Vagina (tissue), 2 donors: ENCODE results near the gene COL7A1. TPM values are rescaled to one million over a fixed set of nuclear protein-coding genes. Genes with fewer than 3 reads are reported as not detected.

Experiments
- DNase-seq, 2 donors: peaks; one replicate each; pipeline ENCODE4 v3.0.0-alpha.2; 2017; ENCODE audit errors: extremely low spot score in 2 of 2
- H3K27ac ChIP-seq: fragments of 200-600 bp; sonication (generic); one replicate; pipeline ENCODE4 v1.5.1; 2019
- H3K27me3 ChIP-seq: fragments of 200-600 bp; sonication (generic); one replicate; pipeline ENCODE4 v1.5.1; 2019
- H3K36me3 ChIP-seq, 2 donors: fragments of 200-600 bp; sonication (generic); one replicate each; pipeline ENCODE4 v1.5.1; 2017 to 2019
- H3K4me1 ChIP-seq: fragments of 200-600 bp; sonication (generic); one replicate; pipeline ENCODE4 v1.5.1; 2019
- H3K4me3 ChIP-seq, 2 donors: fragments of 200-600 bp; sonication (generic); 1 replicate in 1 of 2; 2 replicates in 1 of 2; pipeline ENCODE4 v1.5.1; 2016 to 2019
- H3K9me3 ChIP-seq: fragments of 200-600 bp; sonication (generic); one replicate; pipeline ENCODE4 v1.5.1; 2019
- POLR2A ChIP-seq, 2 donors: fragments of 450-650 bp; IDR thresholded peaks; one replicate each; pipeline ENCODE4 v1.6.1; 2017; ENCODE audit warnings: antibody characterized with exemption in 2 of 2, mild to moderate bottlenecking in 2 of 2, moderate library complexity in 2 of 2
- POLR2AphosphoS5 ChIP-seq, 2 donors: sonication (generic); formaldehyde crosslinking; IDR thresholded peaks; one replicate each; pipeline ENCODE4 v1.9.0; 2017; ENCODE audit warnings: antibody characterized with exemption in 2 of 2, mild to moderate bottlenecking in 2 of 2, low read depth in 1 of 2; ENCODE audit not compliant: insufficient read depth in 1 of 2
- intact Hi-C: fragments of 100-400 bp; cut with DNase I; formaldehyde crosslinking; loops from one replicate; pipeline ENCODE4 v1.15.1; 2023
- microRNA counts, 2 donors: library from miRNA; unstranded; fragments of <30 nt; microRNA quantifications; one replicate each; lab custom pipeline; 2016 to 2017
- microRNA-seq: library from miRNA; unstranded; fragments of <30 nt; microRNA quantifications from one replicate; pipeline ENCODE4, GENCODE V29; 2017; ENCODE audit warnings: borderline number of aligned reads, borderline replicate concordance
- small RNA-seq: library from RNA; depleted of rRNA; stranded (forward); fragments of <200 nt; gene quantifications from one replicate; pipeline ENCODE3, GENCODE V24; 2016
- total RNA-seq: library from RNA; depleted of rRNA; stranded (reverse); fragments of >200 nt; gene quantifications from one replicate; pipeline ENCODE4 v1.2.3, GENCODE V29; 2016
- TF ChIP-seq, protein P1 (sequence below), 3 experiments: fragments of 450-650 bp in 2 of 3; fragments of 200-600 bp in 1 of 3; sonication (generic) in 1 of 3; IDR thresholded peaks; one replicate each; pipeline ENCODE4 v1.5.1; 2017 to 2019; ENCODE audit warnings: antibody characterized with exemption in 3 of 3, mild to moderate bottlenecking in 2 of 3, moderate library complexity in 2 of 3

The COL7A1 gene
- total RNA-seq, 1 donor from 2014 or later = 148 TPM

DNA sequence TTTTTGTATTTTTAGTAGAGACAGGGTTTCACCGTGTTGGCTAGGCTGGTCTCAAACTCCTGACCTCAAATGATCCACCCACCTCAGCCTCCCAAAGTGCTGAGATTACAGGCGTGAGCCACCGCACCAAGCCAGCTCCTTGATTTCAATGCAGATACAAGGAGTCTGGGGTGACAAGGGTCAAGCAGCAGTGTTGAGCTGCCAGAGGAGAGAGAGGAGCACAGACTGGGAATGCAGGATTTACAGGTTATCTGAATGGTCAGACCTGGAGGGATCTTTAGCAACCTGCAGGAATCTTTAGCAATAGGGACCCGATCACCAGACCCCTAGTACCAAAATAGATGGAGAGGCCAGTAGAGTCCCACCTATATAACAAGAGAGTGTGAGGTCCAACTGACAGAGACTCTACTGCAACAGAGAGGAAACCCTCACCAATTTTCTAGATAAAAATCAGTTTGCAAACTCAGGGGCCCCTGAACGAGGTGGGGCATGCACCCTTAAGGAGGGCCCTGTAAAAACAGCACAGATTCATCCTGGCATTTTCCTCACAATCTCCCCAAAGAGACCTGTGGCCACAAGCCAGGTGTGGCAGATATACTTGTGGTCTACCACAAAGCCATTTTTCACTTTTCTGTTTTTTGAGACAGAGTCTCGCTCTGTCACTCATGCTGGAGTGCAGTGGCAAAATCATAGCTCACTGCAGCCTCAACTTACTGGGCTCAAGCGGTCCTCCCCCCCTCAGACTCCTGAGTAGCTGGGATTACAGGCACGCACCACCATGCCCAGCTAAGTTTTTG, 80.5 kb downstream of the COL7A1 start:
- H3K4me1 ChIP-seq = no peaks in the 10 kb centered on the region
- no peaks in the 10 kb centered on the region for H3K27me3 ChIP-seq
- intact Hi-C loops = no loop called here
- H3K27ac ChIP-seq = no peak overlapping the region
- H3K4me3 ChIP-seq = no peak overlapping the region
- H3K9me3 ChIP-seq = no peaks in the 10 kb centered on the region
- TF ChIP-seq POLR2A (IDR thresholded peaks at IDR 0.05) (no peak), POLR2AphosphoS5 (IDR thresholded peaks at IDR 0.05; ENCODE audit: insufficient read depth in 1 of 2, low read depth in 1 of 2) (no peak)
- TF ChIP-seq, protein P1, sequence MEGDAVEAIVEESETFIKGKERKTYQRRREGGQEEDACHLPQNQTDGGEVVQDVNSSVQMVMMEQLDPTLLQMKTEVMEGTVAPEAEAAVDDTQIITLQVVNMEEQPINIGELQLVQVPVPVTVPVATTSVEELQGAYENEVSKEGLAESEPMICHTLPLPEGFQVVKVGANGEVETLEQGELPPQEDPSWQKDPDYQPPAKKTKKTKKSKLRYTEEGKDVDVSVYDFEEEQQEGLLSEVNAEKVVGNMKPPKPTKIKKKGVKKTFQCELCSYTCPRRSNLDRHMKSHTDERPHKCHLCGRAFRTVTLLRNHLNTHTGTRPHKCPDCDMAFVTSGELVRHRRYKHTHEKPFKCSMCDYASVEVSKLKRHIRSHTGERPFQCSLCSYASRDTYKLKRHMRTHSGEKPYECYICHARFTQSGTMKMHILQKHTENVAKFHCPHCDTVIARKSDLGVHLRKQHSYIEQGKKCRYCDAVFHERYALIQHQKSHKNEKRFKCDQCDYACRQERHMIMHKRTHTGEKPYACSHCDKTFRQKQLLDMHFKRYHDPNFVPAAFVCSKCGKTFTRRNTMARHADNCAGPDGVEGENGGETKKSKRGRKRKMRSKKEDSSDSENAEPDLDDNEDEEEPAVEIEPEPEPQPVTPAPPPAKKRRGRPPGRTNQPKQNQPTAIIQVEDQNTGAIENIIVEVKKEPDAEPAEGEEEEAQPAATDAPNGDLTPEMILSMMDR (IDR thresholded peaks at IDR 0.05) = no peak
- no peak for DNase-seq
- no peaks in the 10 kb centered on the region for H3K36me3 ChIP-seq

MicroRNAs within 50 kb of the gene (microRNA counts, 767-probe panel; counts per million panel counts)
- microRNA hsa-miR-711 (lab: Ali Mortazavi, UCI) = 238 to 261 counts per million in 2 donors

Small RNAs within 50 kb of the gene (microRNA-seq; reads per million reads assigned to microRNA genes)
- gene MIR4793 (not detected), gene MIR6823 (not detected), gene MIR711 (not detected)

Small RNAs within 50 kb of the gene (small RNA-seq; reads per million reads assigned to genes)
- gene MIR6823 = not detected

Other genes starting within 250 kb of the COL7A1 start
- gene FBXW12, start 223.1 kb downstream of the COL7A1 start, total RNA-seq = not detected
- 257 TPM for gene PLXNB1, start 165.2 kb downstream of the COL7A1 start, total RNA-seq
- 11.5 TPM for gene CCDC51, start 155.2 kb downstream of the COL7A1 start, total RNA-seq
- 251 TPM for gene TMA7, start 155.1 kb downstream of the COL7A1 start, total RNA-seq
- gene ATRIP, start 148.6 kb downstream of the COL7A1 start, total RNA-seq = 13.8 TPM
- gene SHISA5, start 91.2 kb downstream of the COL7A1 start, total RNA-seq = 133 TPM
- 7.4 TPM for gene PFKFB4, start 38.5 kb downstream of the COL7A1 start, total RNA-seq
- gene UCN2, start 31.5 kb downstream of the COL7A1 start, total RNA-seq = 5.2 TPM
- gene UQCRC1, start 14.3 kb upstream of the COL7A1 start, total RNA-seq = 190 TPM
- gene TMEM89, start 26.4 kb upstream of the COL7A1 start, total RNA-seq = not detected
- 35.1 TPM for gene SLC26A6, start 40.1 kb upstream of the COL7A1 start, total RNA-seq
- 2.2 TPM for gene CELSR3, start 67.6 kb upstream of the COL7A1 start, total RNA-seq
- 45.9 TPM for gene NCKIPSD, start 90.6 kb upstream of the COL7A1 start, total RNA-seq
- gene IP6K2, start 121.9 kb upstream of the COL7A1 start, total RNA-seq = 119 TPM